K562 (cell line): Measurements from ENCODE around the gene MCAT. TPM values are rescaled to one million over a fixed set of nuclear protein-coding genes. Genes with fewer than 3 reads are reported as not detected.
A peak's percentile ranks its signal among the peaks of the same experiment; 100 is the strongest.

Experiments
- CBX3 ChIP-seq, 2 experiments: IDR thresholded peaks; 1 replicate in 1 of 2; 2 replicates in 1 of 2; pipeline ENCODE4 v1.6.1; 2012; ENCODE audit warnings: inconsistent platforms in 2 of 2, low read length in 2 of 2, borderline replicate concordance in 1 of 2, control low read depth in 1 of 2
- CBX5 ChIP-seq: IDR thresholded peaks from 2 replicates; pipeline ENCODE4 v1.6.1; 2014; ENCODE audit warnings: low read depth, borderline replicate concordance
- ETV1 ChIP-seq: fragments of 450-650 bp; conservative IDR thresholded peaks from 2 replicates; pipeline ENCODE4 v1.6.1; 2016; ENCODE audit warnings: missing genetic modification characterization, control low read depth, low read depth, missing compliant biosample characterization
- HMGN3 ChIP-seq: IDR thresholded peaks from 2 replicates; pipeline ENCODE4 v1.6.1; 2011; ENCODE audit warnings: borderline replicate concordance, low read depth, mild to moderate bottlenecking, mixed read lengths, low read length; ENCODE audit not compliant: insufficient read length; ENCODE audit errors: extremely low read depth
- MXI1 ChIP-seq: IDR thresholded peaks from 2 replicates; pipeline ENCODE4 v1.6.1; 2011; ENCODE audit warnings: low read depth, mild to moderate bottlenecking, improper control_type of control experiment, low read length
- PRPF4 ChIP-seq: fragments of 200-400 bp; formaldehyde crosslinking; IDR thresholded peaks from one replicate; pipeline ENCODE4 v1.6.1; 2017; ENCODE audit warnings: low read length, low read depth, mild to moderate bottlenecking; ENCODE audit not compliant: insufficient read depth, poor library complexity, severe bottlenecking
- TRIM24 ChIP-seq, 2 experiments: fragments of 450-650 bp; IDR thresholded peaks; 2 replicates each; pipeline ENCODE4 v1.6.1; 2016
- ZNF445 ChIP-seq: fragments of 250-450 bp; sonication (Bioruptor Pico); IDR thresholded peaks from 2 replicates; pipeline ENCODE4 v1.4.0; 2020; ENCODE audit warnings: low read depth, mild to moderate bottlenecking, moderate library complexity
- ZNF609 ChIP-seq: sonication (generic); formaldehyde crosslinking; IDR thresholded peaks from 2 replicates; pipeline ENCODE4 v1.8.1; 2023; ENCODE audit warnings: missing genetic modification reagents, mild to moderate bottlenecking, borderline replicate concordance
- polyA plus RNA-seq, 8 experiments: library from polyadenylated mRNA; depleted of rRNA in 4 of 8; stranded (reverse) in 5 of 8; unstranded in 3 of 8; fragments of >200 nt; fragmentation: Nextera tagmentation in 2 of 8; fragmentation: Illumina TruSeq in 1 of 8; extraction: Ambion mirVana in 2 of 8; extraction: Trizol in 1 of 8; gene quantifications; 2 replicates each; pipeline versions ENCODE4 v1.2.1 to v1.2.3, GENCODE V29; 2011 to 2014; ENCODE audit warnings: inconsistent platforms in 1 of 8, missing spikeins in 1 of 8
- total RNA-seq, 7 experiments: library from RNA; depleted of rRNA in 6 of 7; stranded (reverse); fragments of >200 nt in 6 of 7; fragmentation: Illumina TruSeq in 2 of 7; extraction: Trizol in 2 of 7; gene quantifications; 2 replicates each; pipeline versions ENCODE4 v1.2.1 to v1.2.3, GENCODE V29; 2011 to 2021; ENCODE audit warnings: low replicate concordance in 1 of 7
- TF ChIP-seq, protein P1 (sequence below): sonication (generic); formaldehyde crosslinking; IDR thresholded peaks from 2 replicates; pipeline ENCODE4 v1.8.0; 2022; ENCODE audit warnings: missing genetic modification reagents, mild to moderate bottlenecking, borderline replicate concordance
- TF ChIP-seq, protein P2 (sequence below): sonication (generic); formaldehyde crosslinking; IDR thresholded peaks from 2 replicates; pipeline ENCODE4 v1.8.0; 2022; ENCODE audit warnings: mild to moderate bottlenecking, missing genetic modification reagents
- TF ChIP-seq, protein P3 (sequence below): fragments of 450-650 bp; IDR thresholded peaks from 2 replicates; pipeline ENCODE4 v1.6.1; 2018; ENCODE audit warnings: mild to moderate bottlenecking, low read depth; ENCODE audit not compliant: partially characterized antibody

MCAT gene
- total and polyA plus RNA-seq, 9 of the 15 experiments (the other 6 are each of a cell fraction or from before 2014, with no cell fraction given): 3.3 to 27.8 (median 13.9) TPM

DNA sequence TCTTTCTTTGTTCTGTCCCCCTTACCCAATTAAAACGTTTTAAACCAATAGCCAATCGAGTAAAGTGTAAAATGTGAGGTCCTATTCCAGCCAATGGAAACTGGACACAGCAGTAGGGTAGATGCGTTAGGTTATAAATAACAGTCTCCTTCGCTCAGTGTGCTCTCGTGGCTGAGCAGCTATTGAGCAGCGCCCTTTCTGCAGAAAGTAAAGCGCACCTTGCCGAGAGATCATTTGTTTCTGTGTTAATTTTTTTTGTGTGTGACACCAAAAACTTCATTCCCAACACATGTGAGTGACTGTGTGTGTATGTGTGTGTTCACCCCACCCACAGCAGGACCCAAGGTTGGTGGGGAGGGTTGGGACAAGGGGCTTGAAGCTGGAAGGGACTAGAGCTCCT is 46.8 kb downstream of the MCAT start (continued):
- TF ChIP-seq, protein P1, sequence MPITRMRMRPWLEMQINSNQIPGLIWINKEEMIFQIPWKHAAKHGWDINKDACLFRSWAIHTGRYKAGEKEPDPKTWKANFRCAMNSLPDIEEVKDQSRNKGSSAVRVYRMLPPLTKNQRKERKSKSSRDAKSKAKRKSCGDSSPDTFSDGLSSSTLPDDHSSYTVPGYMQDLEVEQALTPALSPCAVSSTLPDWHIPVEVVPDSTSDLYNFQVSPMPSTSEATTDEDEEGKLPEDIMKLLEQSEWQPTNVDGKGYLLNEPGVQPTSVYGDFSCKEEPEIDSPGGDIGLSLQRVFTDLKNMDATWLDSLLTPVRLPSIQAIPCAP (CRISPR knock-in tag): no peak
- TF ChIP-seq, protein P2, sequence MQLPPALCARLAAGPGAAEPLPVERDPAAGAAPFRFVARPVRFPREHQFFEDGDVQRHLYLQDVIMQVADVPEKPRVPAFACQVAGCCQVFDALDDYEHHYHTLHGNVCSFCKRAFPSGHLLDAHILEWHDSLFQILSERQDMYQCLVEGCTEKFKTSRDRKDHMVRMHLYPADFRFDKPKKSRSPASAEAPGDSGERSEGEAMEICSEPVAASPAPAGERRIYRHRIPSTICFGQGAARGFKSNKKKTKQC (CRISPR knock-in tag): no peak
- TF ChIP-seq PRPF4: no peak
- no peak for TF ChIP-seq MXI1
- TF ChIP-seq CBX3 (IDR thresholded peaks at IDR 0.05; ENCODE audit: borderline replicate concordance in 1 of 2, low read length in 2 of 2): peak in 1 of 2 experiments; percentile 93; a peak in 2 of 3 replicates
- TF ChIP-seq, protein P3, sequence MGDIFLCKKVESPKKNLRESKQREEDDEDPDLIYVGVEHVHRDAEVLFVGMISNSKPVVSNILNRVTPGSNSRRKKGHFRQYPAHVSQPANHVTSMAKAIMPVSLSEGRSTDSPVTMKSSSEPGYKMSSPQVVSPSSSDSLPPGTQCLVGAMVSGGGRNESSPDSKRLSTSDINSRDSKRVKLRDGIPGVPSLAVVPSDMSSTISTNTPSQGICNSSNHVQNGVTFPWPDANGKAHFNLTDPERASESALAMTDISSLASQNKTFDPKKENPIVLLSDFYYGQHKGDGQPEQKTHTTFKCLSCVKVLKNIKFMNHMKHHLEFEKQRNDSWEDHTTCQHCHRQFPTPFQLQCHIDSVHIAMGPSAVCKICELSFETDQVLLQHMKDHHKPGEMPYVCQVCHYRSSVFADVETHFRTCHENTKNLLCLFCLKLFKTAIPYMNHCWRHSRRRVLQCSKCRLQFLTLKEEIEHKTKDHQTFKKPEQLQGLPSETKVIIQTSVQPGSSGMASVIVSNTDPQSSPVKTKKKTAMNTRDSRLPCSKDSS: peak; percentile 80
- peak; percentile 90 for TF ChIP-seq CBX5
- TF ChIP-seq ZNF445 (CRISPR knock-in tag): no peak
- TF ChIP-seq ETV1: no peak
- no peak for TF ChIP-seq ZNF609
- 0 out of 4 replicates have a peak, but pooled peaks of 1 of the 2 experiments have one; percentile 29 for TF ChIP-seq TRIM24 (IDR thresholded peaks at IDR 0.05)
- TF ChIP-seq HMGN3: no peak
